ENCODE results near the gene ATP8A2.

GRCh38 chr13:25422153-25422552, 50.4 kb downstream of the ATP8A2 start:
- TF ChIP-seq, protein P1, sequence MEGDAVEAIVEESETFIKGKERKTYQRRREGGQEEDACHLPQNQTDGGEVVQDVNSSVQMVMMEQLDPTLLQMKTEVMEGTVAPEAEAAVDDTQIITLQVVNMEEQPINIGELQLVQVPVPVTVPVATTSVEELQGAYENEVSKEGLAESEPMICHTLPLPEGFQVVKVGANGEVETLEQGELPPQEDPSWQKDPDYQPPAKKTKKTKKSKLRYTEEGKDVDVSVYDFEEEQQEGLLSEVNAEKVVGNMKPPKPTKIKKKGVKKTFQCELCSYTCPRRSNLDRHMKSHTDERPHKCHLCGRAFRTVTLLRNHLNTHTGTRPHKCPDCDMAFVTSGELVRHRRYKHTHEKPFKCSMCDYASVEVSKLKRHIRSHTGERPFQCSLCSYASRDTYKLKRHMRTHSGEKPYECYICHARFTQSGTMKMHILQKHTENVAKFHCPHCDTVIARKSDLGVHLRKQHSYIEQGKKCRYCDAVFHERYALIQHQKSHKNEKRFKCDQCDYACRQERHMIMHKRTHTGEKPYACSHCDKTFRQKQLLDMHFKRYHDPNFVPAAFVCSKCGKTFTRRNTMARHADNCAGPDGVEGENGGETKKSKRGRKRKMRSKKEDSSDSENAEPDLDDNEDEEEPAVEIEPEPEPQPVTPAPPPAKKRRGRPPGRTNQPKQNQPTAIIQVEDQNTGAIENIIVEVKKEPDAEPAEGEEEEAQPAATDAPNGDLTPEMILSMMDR (conservative IDR thresholded peaks at IDR 0.05; ENCODE audit: low read length): no peak
- TF ChIP-seq EZH2phosphoT487 (IDR thresholded peaks at IDR 0.05; ENCODE audit: borderline replicate concordance, low read depth, low read length): no peak

Measured in OCI-LY7 (cell line).